ENCODE measurements around the gene THAP11. TPM values are rescaled to one million over a fixed set of nuclear protein-coding genes. Genes with fewer than 3 reads are reported as not detected.
"Not testable (repeated sequence)": the region's sequence is repeated elsewhere in the genome, so short reads cannot be mapped to it uniquely, and the experiment has no call there.

The THAP11 gene
- total and polyA plus RNA-seq, 8 donors, result 12.5 to 109 (median 39.3) TPM

- Histone ChIP-seq H3K27ac (peak overlapping the region in 3 of 5 donors; percentile 52 to 86 (median 83)), H3K4me3 (peak overlapping the region; percentile 85 to 92 (median 90)), H3K27me3 (no peaks in the 10 kb centered on the region), H3K9me3 (no peaks in the 10 kb centered on the region), H3K4me1 (peaks cover 15 to 21% (median 19%) of the 10 kb centered on the region in 4 donors), H3K36me3 (peaks cover 26 to 31% (median 30%) of the 10 kb centered on the region in 4 donors)
- no peak for DNase-seq
- WGBS, 5 donors, result 69 to 85% (median 81%) methylated on average over 10 of the region's 10 CpGs
- no peak for TF ChIP-seq POLR2AphosphoS5 (IDR thresholded peaks at IDR 0.05)
- no peak for TF ChIP-seq EP300 (IDR thresholded peaks at IDR 0.05)
- no peak for TF ChIP-seq CTCF (IDR thresholded peaks at IDR 0.05)
- no peak for TF ChIP-seq POLR2A (IDR thresholded peaks at IDR 0.05)
- intact Hi-C loops (cut with DNase I; ENCODE audit: low total_unique reads), result no loop called here
Measured at GRCh38 chr16:67834242-67834614, 7.9 kb upstream of the THAP11 start.

- WGBS, 5 donors, result 62 to 87% (median 74%) methylated on average over 10 of the region's 10 CpGs
- peak in 1 of 2 donors; percentile 37 for DNase-seq
- H3K4me1 ChIP-seq, result peaks cover 15 to 26% (median 24%) of the 10 kb centered on the region in 4 donors
- H3K27ac ChIP-seq; H3K27me3 ChIP-seq; H3K36me3 ChIP-seq; intact Hi-C loops (cut with DNase I; ENCODE audit: low total_unique reads); H3K4me3 ChIP-seq; H3K9me3 ChIP-seq: not testable (repeated sequence)
Measured at GRCh38 chr16:67837190-67837589, 4.9 kb upstream of the THAP11 start.

- H3K4me1 ChIP-seq, result peaks cover 9 to 24% (median 22%) of the 10 kb centered on the region in 4 donors
- DNase-seq, result no peak
- H3K9me3 ChIP-seq, result no peaks in the 10 kb centered on the region
- no peaks in the 10 kb centered on the region for H3K36me3 ChIP-seq
- no peak overlapping the region for H3K27ac ChIP-seq
- WGBS, 5 donors, result 77 to 92% (median 85%) methylated on average over 2 of the region's 2 CpGs
- intact Hi-C loops (cut with DNase I; ENCODE audit: low total_unique reads), result no loop called here
- H3K27me3 ChIP-seq, result no peaks in the 10 kb centered on the region
- no peak overlapping the region for H3K4me3 ChIP-seq
- TF ChIP-seq CTCF (IDR thresholded peaks at IDR 0.05) (no peak), POLR2AphosphoS5 (IDR thresholded peaks at IDR 0.05) (no peak), POLR2A (IDR thresholded peaks at IDR 0.05) (no peak), EP300 (IDR thresholded peaks at IDR 0.05) (no peak)
Measured at GRCh38 chr16:67837811-67838210, 4.3 kb upstream of the THAP11 start.

- no peak for TF ChIP-seq POLR2AphosphoS5 (IDR thresholded peaks at IDR 0.05)
- TF ChIP-seq EP300 (IDR thresholded peaks at IDR 0.05), result no peak
- TF ChIP-seq POLR2A (IDR thresholded peaks at IDR 0.05), result no peak
- no peak for TF ChIP-seq CTCF (IDR thresholded peaks at IDR 0.05)
- Histone ChIP-seq H3K27ac (peak overlapping the region; percentile 98 to 100 (median 99)), H3K9me3 (no peaks in the 10 kb centered on the region), H3K4me3 (peak overlapping the region; percentile 65 to 81 (median 78)), H3K36me3 (no peaks in the 10 kb centered on the region), H3K4me1 (peaks cover 31 to 46% (median 45%) of the 10 kb centered on the region in 4 donors), H3K27me3 (no peaks in the 10 kb centered on the region)
- WGBS, 5 donors, result 35 to 48% (median 43%) methylated on average over 17 of the region's 17 CpGs
- no peak for DNase-seq
- intact Hi-C loops (cut with DNase I; ENCODE audit: low total_unique reads), result no loop called here
Measured at GRCh38 chr16:67841198-67841815, 813 bp upstream of the THAP11 start.

Data from stomach (tissue), 9 donors.